GM04503 (cell line): ENCODE data around the gene LRMDA.
"Not testable (repeated sequence)": the region's sequence is repeated elsewhere in the genome, so short reads cannot be mapped to it uniquely, and the experiment has no call there.

Experiments
- DNase-seq: peaks from one replicate; pipeline ENCODE4 v3.0.0-alpha.2; 2012; ENCODE audit warnings: low read depth

The LRMDA gene

DNA sequence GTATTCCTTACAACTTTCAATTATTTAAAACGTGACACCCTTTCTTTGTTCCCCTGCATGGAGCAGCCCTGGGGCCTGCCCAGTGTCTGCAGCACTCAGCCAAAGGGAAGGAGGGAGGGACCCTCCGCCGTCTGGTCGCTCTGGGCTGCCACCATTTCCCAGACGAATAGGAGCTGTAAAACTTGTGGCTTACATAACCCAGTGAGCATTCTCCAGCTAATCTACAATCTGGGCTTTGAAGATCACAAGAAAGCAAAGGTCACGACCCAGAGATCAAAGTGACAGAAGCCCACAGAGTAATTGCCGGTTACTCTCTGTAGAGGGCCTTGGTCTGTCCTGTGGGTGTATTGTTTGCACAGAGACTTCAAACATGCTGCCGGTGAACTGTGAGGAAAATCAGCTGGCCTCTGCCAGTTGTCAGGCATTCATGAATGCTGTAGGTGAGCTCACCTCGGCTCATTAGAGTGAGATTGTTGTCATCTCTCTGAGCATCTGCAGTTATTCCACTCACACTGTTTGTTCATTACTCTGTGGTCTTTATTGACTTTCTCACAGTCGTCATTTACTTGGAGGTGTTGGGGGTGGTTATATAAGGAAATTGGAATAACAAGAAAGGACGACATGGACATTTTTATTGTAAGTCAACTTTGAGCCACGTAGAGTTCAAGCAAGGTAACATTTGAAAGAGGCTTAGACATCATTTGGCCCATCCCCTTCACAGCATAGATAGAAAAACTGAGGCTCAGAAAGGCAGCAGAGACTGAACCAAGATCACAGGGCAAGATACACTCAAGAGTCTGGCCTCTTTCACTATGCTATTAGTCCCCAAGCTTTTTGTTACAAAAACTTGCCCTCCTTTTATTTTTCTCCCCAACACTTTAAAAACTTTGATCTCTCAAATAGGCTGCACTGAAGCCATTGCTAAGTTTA, 619.8 kb downstream of the LRMDA start:
- no peak for DNase-seq

DNA sequence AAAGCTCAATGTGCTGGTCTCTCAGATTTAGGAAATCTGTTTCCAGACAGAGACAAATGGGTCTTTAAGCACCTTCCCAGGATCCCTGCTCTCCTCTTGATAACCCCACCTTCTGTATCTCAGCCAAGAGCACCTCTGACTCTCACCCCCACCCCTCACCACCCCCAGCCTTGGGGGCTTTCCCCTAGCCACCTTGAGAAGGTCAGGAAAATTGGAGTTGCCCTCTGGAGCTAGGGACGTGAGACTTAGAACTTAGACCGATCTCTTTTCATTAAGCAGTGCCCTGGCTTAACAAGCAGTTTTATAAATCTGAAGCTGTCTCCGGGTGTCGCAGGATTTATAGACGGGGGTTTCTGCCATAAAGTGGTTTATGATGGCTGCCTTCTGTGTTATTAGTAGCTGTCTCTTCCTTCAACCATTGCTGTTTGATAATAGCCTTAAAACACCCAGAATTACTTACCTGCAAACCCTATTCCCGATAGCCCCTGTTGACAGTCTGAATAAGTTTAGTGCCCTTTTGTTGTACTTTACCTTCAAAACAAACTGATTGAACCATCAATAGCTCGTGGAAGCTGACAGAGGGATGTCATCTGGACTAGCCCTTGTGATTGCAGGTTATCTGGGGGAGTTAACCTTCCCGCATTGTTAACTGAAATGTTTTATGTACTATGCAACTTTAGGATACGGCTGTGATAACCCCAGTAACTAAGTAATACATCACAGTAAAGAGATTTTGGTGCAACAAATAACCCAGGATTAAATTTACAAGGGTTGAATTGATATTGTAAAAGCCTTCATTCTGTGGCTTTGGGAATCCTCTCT, 621.5 kb downstream of the LRMDA start:
- no peak for DNase-seq

DNA sequence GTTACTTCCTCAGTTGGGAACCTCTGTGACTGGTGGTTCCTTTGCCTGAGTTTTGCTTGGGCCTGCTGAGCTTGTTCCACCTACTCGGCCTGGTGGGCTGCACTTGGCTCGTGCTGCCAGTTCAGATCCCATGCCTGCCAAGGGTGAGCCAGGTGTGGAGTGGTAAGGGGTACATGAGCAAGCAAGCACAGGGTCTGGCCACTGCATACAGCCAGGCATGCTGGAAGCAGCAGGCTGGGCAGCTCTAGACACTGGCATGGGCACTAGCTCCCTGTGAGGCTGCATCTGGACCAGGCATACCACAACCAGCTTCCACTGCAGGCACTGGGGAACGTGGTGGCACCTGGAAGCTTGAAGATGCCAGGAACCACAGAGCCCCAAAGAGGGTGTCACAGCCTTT, 624.0 kb downstream of the LRMDA start:
- DNase-seq, result no peak

DNA sequence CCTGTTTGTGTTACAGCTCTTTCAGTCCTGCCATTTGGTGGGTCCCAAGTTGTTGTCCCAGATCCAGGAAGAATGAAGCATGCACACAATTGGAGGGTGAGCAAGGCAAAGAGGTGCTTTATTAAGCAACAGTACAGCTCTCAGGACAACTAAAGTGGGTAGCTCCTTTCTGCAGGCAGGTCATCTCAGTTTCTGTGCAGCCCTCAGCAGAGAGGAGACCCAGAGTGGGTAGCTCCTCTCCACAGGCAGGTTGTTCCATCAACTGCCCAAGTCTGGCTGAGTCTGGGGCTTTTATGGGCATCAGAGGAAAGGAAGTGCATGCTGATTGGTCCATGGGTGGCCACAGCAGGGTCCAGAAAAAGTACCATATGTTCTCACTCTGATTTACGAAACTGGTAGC, 624.5 kb downstream of the LRMDA start:
- DNase-seq, result no peak

DNA sequence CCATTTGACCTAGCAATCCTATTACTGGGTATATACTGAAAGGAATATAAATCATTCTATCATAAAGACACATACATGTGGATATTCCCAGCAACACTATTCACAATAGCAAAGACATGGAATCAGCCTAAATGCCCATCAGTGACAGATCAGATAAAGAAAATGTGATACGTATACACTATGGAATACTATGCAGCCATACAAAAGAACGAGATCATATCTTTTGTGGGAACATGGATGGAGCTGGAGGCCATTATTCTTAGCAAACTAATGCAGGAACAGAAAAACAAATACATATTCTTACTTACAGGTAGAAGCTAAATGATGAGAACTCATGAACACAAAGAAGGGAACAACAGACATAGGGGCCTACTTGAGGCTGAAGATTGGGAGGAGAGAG, 629.6 kb downstream of the LRMDA start:
- not testable (repeated sequence) for DNase-seq

DNA sequence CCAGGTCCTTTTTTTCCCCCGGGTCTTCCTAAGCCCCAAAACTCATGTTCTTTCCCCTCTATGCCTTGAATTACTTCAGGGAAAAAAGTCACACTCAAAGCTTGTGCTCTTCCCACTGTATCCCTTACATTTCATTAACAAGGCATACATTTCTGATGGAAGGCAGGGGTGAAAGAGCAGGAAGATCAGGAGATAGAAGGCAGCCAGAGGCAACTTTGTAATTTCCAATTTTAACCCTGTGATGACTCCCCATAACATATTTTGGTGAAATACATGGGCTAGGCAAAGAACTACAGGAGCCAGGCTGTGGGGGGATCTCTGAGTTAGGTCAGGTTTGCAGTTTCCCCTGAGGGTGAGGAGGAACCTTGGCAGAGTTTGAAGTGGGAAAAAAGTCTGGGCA, 635.0 kb downstream of the LRMDA start:
- no peak for DNase-seq

DNA sequence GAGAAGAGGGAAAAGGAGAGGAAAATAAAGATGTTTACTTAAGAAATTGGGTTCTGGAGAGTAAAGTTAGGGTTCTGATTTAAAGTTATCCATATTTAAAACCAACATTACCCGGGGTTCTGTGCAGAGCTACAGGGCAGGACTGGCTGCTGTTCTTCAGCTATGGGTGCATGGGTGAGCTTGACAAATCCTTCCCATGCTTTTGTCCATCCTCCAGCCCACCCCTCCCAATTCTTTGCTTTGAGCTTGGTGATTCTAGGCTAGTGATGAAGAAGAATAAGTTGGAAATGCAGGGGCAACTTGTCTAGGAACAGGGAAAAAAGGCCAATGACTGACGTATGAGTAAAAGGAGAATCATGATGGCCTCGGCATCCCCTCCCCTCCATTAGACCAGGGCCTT, 636.0 kb downstream of the LRMDA start:
- DNase-seq, result no peak

DNA sequence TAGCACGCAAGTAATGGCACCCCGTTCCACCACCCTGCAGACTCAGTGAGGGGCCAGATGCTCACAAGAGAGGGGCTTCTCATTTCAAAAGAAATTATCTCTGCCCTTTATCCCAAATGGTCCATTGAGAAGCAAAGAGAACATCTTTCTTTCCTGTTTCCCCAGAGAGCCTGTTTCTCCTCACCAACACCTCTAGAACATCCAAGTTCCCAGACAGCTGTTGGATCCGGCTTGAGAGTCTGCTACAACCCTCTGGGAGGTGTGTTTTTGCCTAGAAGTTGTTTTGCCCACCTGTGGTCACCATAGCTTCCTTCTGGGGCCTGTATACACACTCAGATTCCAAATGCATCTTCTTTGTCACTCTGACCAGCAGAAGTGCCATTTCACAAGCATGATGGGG, 637.4 kb downstream of the LRMDA start:
- DNase-seq, result no peak

DNA sequence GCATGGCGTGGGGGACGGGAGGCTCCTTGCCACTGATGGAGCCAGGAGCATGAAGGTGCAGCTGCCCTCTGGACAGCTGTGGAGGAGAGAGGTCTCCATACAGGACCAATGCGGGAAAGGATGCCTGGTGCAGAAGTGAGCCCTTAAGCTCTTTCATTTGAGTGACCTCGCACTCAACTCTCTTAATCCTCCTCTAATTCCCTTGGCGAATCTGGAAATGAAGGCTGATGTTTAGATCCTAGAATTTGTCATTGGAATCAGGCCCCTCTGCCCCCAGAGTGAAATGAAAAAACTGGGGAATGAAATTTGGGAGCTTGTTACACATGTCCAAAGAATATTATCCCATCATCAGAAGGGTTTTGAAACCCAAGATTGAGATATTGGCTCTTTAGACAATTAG, 639.5 kb downstream of the LRMDA start:
- DNase-seq, result no peak

DNA sequence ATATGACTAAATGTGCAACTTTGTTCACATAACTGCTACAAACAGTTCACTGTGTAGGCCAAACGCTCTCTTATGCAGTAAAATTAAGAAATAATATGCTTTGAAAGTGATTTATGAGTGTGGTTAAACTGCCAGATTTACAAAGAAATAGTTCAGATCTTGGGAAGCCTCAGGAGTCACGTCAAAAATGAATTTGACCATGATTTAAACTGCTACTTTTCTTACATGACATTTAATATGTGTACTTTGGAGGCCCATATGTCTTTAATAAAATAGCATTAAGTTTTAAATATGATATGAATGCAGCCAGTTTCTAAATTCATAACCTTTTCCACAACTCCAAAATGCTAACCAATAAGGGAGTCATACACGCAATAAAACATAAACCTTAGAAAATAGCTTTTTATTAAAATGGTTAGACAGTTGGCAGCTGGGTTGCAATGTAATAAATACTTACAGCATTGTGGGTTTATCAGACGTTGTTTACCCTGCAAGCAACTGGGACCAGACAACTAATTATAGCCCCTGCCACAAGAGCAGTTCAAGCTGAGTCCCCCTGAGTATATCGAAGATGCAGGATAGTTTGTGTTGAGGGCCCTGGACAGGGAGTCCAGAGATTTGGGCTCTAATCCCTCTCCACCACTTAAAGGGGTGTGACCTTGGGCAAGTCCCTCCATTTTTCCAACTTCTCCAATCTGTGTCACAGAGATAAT, 640.4 kb downstream of the LRMDA start:
- peak; percentile 30 for DNase-seq

DNA sequence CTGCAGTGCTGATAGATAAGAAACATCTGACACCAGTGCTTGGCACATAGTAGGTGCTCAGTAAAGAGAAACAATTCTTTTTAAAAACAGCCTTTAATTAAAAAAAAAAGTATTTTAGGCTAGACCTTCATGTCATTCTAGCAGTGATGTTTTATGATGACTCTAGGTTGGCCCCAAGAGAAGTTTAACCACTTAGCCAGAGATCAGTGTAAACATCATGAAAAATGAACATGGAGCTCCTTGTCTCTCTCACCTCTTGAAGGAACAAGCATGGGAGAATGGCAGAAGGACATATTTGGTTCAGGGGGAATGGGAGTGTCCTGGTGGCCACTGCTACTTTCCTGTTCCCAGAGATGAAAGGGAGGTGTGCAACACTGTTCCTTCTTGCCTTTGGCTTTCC, 641.0 kb downstream of the LRMDA start:
- no peak for DNase-seq

DNA sequence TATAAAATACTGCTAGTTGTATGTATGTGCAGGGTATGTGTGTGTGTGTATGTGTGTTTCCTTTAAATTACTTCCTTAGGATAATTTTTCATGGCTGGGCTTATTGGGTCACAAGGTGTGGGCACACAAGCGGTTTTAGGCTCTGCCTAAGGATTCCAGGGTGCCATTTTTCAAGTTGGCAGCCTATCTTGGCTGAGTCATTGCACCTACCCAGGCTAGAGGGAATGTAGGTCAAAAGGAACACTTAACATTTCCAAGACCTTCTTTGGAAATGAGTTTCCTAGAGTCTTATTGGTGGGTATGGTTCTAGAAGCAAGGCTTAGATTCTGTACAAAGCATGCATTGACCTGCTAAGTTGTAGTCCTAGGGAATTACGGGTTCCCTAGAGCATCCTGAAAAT, 642.1 kb downstream of the LRMDA start:
- DNase-seq, result no peak

DNA sequence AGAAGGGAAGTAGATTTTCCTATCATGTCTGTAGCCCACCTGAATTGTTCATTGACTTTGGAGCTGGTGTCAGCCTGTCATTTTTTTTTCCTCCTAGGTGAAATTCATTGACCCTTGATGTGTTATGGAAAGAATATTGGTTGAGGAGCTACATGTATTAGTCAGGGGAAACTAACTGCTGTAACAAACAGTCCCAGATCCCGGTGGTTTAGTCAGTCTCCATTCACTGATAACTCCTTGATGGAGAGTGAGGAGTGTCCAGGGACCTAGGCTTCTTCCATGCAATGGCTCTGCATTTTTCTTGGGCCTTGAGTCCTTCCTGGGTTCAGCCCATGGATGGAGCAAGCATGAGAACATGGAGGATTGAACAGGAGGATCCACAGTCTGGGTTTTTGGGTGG, 643.2 kb downstream of the LRMDA start:
- DNase-seq, result no peak

DNA sequence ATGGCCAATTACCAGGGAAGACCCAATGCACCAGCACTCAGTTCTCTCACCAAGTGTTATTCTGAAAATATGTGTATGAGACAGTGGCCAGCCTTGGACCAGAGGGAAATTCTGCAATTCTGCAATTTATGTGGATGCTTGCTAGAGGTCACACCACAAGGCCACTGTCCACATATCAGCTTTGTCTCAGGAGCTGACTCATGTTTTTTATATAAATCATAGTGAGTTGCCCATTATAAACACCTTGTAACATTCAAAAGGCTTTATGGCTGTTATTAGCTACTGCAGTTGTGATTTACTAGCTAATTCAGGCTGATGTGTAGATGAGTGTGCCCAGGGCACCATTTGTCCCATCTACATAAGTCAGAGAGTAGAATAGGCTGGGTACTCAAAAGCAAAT, 649.0 kb downstream of the LRMDA start:
- peak; percentile 28 for DNase-seq

DNA sequence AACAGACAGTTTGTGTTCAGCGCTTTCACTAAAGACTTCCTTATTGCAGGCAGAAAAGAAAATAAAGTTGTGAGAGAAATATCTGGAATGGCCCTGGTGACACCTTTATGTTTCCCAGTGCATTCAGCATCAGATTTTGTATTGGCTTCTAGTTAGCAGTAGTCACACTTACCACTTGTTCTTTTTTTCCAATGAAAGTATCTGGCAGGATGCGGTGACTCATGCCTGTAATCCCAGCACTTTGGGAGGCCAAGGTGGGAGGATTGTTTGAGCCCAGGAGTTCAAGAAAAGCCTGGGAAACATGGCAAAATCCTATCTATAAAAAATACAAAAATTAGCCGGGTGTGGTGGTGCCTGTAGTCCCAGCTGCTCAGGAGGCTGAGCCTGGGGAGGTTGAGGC, 649.6 kb downstream of the LRMDA start:
- no peak for DNase-seq

DNA sequence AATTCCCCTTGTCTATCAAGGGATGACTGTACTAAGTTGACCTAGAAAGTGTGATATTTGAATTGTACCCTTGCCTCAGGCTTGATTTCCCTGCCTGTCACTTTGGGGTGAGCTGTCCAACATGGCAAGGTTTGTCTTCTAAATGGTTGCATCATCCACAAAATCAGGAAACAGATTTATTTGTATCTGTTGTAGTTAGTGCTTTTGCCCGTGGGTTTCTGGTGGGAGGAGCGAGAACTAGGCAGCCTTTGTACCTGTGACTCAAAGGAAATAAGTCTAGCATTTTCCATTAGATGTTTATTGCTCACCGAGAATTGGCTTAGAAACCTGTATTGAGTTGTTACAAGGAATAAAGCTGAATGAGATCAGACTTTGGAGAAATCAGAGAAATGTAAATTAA, 650.8 kb downstream of the LRMDA start:
- DNase-seq, result no peak

DNA sequence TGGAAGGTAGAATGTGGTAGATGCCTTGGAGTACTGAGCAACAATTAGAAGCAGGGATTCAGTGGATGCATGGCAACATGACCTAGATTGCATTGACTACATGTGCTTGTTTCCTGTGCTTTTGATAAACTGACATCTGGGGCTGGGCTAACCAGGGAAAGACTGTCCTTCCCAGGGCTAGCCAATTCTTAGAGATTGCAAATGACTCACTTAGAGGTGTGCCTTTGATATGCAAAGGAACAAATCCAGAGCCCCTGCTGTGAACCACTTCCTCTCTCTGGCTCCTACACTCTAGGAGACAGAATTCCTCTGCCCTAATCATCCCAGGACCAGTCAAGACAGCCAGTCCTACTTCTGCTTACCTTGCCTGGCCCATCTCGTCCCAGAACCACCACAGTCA, 651.5 kb downstream of the LRMDA start:
- DNase-seq, result no peak

DNA sequence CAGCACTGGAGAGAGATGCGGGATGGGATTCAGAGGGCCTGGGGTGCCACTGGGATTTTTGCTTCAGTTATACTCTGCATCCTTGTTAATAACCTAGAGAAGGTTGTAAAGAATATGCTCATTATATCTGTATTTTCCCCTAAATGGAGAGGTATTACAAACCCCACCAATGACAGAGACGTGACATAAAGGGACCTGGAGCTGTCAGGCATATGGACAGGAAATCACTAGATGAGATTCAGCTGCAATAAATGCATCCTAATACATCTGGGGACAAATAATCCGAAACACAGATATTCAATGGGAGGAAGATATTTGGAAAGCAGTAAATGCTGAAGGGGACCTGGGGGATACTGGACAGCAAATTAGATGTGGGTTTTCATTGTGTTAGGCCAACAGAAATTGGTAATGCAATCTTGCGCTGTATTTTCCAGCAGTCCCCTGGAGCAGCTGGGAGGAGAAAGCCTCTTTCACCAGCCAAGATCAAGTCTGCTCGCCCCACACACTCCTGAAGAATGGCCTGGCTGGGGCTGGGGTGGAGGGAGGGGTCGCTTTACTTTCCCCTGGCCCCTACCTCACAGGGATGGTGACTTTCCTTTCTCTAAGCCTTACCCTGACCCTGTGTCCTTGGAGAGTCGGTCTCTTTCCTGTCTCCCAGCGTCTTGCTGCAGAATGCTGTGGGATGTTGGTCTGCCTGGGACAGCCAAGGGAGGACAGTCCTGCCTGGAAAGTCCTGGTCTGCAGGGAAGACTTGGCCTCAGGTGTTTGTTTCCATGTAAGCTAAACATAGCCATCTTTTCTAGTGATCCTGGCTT, 653.8 kb downstream of the LRMDA start:
- no peak for DNase-seq

DNA sequence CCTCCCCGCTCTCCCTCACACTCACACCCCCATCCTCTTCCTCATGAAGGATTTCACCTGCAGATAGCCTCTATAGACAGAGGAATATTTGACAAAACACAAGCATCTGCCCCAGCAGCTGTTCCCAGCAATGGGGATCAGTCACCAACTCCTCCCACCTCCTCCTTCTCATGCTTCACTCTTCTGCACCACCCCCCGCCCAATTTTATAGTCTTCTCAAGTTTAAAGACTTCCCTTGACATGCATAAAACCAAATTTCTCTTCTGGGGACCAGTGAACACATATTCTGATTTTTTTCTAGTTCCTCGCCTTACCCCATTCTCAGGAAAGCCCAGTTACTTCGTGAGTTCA, 654.4 kb downstream of the LRMDA start:
- no peak for DNase-seq

DNA sequence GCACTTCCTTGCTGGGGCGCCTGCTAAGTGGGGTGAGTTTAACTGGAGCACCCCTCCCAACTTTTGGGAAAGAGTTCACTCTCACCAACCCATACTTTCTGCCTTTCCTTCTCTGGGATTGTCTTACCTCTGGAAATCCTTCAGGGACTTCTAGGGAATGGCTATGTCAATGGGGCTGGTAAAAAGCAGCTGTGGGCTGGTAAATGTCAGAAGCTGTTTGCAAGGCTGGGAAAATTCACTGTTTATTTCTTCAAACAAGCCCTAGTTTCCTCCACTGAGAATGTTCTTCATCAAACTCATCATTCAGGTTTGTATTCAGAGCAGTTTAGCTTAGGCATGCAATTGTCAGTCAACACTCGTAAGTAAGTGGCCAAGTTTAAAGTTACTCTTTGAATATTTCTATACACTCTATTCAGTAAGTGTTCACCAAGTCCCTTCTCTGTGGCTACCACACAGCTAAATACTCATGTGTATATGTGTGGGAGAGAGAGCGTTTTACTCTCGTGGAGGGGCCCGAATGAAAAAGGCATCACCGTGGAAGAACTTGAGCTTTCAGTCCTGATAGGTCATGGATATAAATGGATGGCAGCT, 654.8 kb downstream of the LRMDA start:
- no peak for DNase-seq
